Calu3 (cell line): ENCODE results near the gene WHRN. TPM values are rescaled to one million over a fixed set of nuclear protein-coding genes. Genes with fewer than 3 reads are reported as not detected.

Experiments
- BruUV-seq: library from RNA; stranded (reverse); fragments of 400-500 nt; replicated peaks from 2 replicates; lab custom pipeline; 2021; lab: Mats Ljungman, UMichigan
- CTCF ChIA-PET: fragments of 300-600 bp; sonication (Branson Sonifier 250); formaldehyde crosslinking; loops from one replicate; lab custom pipeline; 2022; ENCODE audit warnings: antibody characterized with exemption; lab: Charles Lee
- DNase-seq: peaks from one replicate; pipeline ENCODE4 v3.0.0; 2022
- H3K27ac Mint-ChIP-seq: one replicate; pipeline ENCODE4 v1.8.0; 2022; ENCODE audit warnings: mixed read lengths; ENCODE audit not compliant: unreplicated experiment
- H3K27me3 Mint-ChIP-seq: one replicate; pipeline ENCODE4 v1.8.0; 2022; ENCODE audit warnings: mixed read lengths; ENCODE audit not compliant: unreplicated experiment
- H3K36me3 Mint-ChIP-seq: one replicate; pipeline ENCODE4 v1.8.0; 2022; ENCODE audit warnings: mild to moderate bottlenecking, moderate library complexity, mixed read lengths; ENCODE audit not compliant: insufficient read depth, unreplicated experiment
- H3K4me1 Mint-ChIP-seq: one replicate; pipeline ENCODE4 v1.8.0; 2022; ENCODE audit warnings: mild to moderate bottlenecking, low read depth, mixed read lengths; ENCODE audit not compliant: unreplicated experiment
- H3K4me3 Mint-ChIP-seq: one replicate; pipeline ENCODE4 v1.8.0; 2022; ENCODE audit warnings: mild to moderate bottlenecking, low read depth, moderate library complexity, mixed read lengths; ENCODE audit not compliant: unreplicated experiment
- H3K9me3 Mint-ChIP-seq: one replicate; pipeline ENCODE4 v1.8.0; 2022; ENCODE audit warnings: low read depth, mixed read lengths; ENCODE audit not compliant: unreplicated experiment
- intact Hi-C: fragments of 100-400 bp; cut with micrococcal nuclease; formaldehyde crosslinking; loops from one replicate; pipeline ENCODE4 v1.10.0; 2022; ENCODE audit not compliant: unreplicated experiment
- total RNA-seq: library from RNA; stranded (reverse); gene quantifications from 2 replicates; pipeline ENCODE4 v1.2.3, GENCODE V29; 2022
- TF ChIP-seq, protein P1 (sequence below): fragments of 200-600 bp; IDR thresholded peaks from one replicate; pipeline ENCODE4 v1.8.0; 2022; ENCODE audit warnings: antibody characterized with exemption; ENCODE audit not compliant: unreplicated experiment

Gene WHRN
- total RNA-seq, 1 experiment from 2014 or later: 4.9 TPM

- intact Hi-C loops: loop anchor here (10.0 kb wide), 1 partner anchor 48 kb away; no protein-coding TSS in a partner anchor
- peaks cover 23% of the 10 kb centered on the region for H3K4me1 Mint-ChIP-seq
- TF ChIP-seq, protein P1, sequence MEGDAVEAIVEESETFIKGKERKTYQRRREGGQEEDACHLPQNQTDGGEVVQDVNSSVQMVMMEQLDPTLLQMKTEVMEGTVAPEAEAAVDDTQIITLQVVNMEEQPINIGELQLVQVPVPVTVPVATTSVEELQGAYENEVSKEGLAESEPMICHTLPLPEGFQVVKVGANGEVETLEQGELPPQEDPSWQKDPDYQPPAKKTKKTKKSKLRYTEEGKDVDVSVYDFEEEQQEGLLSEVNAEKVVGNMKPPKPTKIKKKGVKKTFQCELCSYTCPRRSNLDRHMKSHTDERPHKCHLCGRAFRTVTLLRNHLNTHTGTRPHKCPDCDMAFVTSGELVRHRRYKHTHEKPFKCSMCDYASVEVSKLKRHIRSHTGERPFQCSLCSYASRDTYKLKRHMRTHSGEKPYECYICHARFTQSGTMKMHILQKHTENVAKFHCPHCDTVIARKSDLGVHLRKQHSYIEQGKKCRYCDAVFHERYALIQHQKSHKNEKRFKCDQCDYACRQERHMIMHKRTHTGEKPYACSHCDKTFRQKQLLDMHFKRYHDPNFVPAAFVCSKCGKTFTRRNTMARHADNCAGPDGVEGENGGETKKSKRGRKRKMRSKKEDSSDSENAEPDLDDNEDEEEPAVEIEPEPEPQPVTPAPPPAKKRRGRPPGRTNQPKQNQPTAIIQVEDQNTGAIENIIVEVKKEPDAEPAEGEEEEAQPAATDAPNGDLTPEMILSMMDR: no peak
- no peak for DNase-seq
- H3K27ac Mint-ChIP-seq: no peak overlapping the region
- H3K4me3 Mint-ChIP-seq: no peak overlapping the region
- CTCF ChIA-PET: no interaction called here
- BruUV-seq: no TSS peak
- no peaks in the 10 kb centered on the region for H3K9me3 Mint-ChIP-seq
- H3K27me3 Mint-ChIP-seq: no peaks in the 10 kb centered on the region
- no peaks in the 10 kb centered on the region for H3K36me3 Mint-ChIP-seq
Observed at GRCh38 chr9:114482593-114482992, 22.7 kb downstream of the WHRN start.

DNA sequence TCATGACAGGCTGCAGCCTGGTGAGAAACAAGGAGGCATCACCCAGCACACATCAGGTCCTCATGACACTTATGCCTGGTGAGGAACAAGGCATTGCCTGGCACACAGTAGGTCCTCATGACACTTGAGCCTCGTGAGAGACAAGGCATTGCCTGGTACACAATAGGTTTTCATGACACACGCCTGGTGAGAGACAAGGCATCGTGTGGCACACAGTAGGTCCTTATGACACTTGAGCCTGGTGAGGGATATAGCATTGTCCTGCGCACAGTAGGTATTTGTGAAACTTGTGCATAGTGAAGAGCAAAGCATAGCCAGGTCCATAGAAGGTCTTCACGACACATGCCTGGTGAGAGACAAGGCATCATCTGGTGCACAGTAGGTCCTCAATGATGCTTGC, 23.5 kb downstream of the WHRN start:
- H3K9me3 Mint-ChIP-seq: no peaks in the 10 kb centered on the region
- CTCF ChIA-PET: no interaction called here

DNA sequence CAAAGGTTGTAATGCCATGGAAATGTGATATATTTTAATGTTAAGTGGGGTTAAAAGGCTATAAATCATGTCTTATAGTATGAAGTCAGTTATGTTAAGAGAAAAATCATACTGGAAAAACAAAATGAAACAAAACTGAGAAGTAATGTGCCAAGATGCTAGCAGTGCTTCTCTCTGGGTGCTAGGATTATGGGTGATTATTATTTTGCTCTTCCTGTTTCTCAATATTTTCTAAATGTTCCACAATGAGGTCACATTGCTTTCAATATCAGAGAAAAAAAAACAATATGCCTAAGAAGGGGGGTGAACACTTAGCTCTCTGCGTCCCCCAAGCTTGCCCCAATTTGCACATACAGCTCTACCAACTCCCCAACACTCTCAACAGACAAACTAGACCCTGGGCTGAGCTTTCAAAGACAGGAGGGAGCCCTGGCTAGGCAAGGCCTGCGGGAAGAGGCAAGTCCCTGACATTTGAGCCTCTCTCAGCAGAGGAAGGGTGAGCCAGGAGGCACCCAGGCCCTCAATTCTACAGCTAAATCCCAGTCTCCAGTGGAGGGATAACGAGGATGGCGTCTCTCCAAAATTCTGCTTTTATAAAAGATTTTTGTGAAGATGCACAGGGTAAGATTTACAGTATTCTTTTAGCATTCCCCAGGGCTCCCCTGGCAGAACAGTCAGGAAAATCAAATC, 24.4 kb downstream of the WHRN start:
- intact Hi-C loops: loop anchor here (10.0 kb wide), 1 partner anchor 46 kb away; no protein-coding TSS in a partner anchor
- TF ChIP-seq, protein P1: no peak
- Mint-ChIP-seq H3K27ac (no peak overlapping the region), H3K27me3 (peaks cover 12% of the 10 kb centered on the region), H3K4me1 (peaks cover 17% of the 10 kb centered on the region), H3K9me3 (no peaks in the 10 kb centered on the region), H3K36me3 (no peaks in the 10 kb centered on the region), H3K4me3 (no peak overlapping the region)
- CTCF ChIA-PET: no interaction called here
- BruUV-seq: no TSS peak
- no peak for DNase-seq

More for the DNA sequence above, 23.5 kb downstream of the WHRN start:
- Mint-ChIP-seq H3K4me3 (no peak overlapping the region), H3K27me3 (peaks cover 3% of the 10 kb centered on the region), H3K4me1 (peaks cover 23% of the 10 kb centered on the region), H3K36me3 (no peaks in the 10 kb centered on the region), H3K27ac (no peak overlapping the region)
- no TSS peak for BruUV-seq
- intact Hi-C loops: loop anchor here (10.0 kb wide), 1 partner anchor 47 kb away; no protein-coding TSS in a partner anchor
- TF ChIP-seq, protein P1: no peak
- no peak for DNase-seq

DNA sequence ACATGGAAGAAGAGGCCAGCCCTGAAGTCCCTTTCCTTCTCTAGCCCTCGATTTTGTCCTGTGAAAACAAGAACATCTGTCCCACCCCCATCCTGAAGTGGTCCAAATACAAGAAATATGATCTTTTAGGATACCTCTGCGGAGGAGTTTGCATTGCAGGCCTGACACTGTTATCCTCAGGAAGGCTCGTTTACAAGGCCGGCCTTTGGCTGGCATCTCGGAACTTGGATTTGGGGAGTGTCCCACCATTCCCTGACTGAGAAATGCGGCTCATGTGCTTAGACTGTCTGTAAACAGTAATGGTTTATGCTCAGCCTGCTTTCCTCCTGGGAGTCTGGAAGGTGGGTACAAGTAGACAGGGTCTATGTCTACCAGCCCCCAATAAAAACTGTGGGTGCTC, 26.4 kb downstream of the WHRN start:
- no peak overlapping the region for H3K27ac Mint-ChIP-seq
- DNase-seq: no peak
- H3K27me3 Mint-ChIP-seq: peaks cover 13% of the 10 kb centered on the region
- intact Hi-C loops: no loop called here
- CTCF ChIA-PET: no interaction called here
- no TSS peak for BruUV-seq
- H3K4me1 Mint-ChIP-seq: peaks cover 4% of the 10 kb centered on the region
- no peaks in the 10 kb centered on the region for H3K9me3 Mint-ChIP-seq
- no peaks in the 10 kb centered on the region for H3K36me3 Mint-ChIP-seq
- no peak overlapping the region for H3K4me3 Mint-ChIP-seq
- TF ChIP-seq, protein P1: no peak
